GM06990 (cell line): ENCODE data around the gene GABBR1.
A peak's percentile ranks its signal among the peaks of the same experiment; 100 is the strongest.

Source experiments
- DNase-seq: peaks from one replicate; pipeline ENCODE4 v3.0.0-alpha.2; 2011; ENCODE audit not compliant: insufficient read length; ENCODE audit errors: extremely low read depth
- H3K27me3 ChIP-seq: replicated peaks from 2 replicates; pipeline ENCODE4 v1.6.0; 2011; ENCODE audit warnings: low read length; ENCODE audit not compliant: control insufficient read depth, insufficient read depth
- H3K36me3 ChIP-seq: 2 replicates; pipeline ENCODE4 v1.5.1; 2011; ENCODE audit warnings: low read length; ENCODE audit not compliant: control insufficient read depth, insufficient read depth
- H3K4me3 ChIP-seq: replicated peaks from 2 replicates; pipeline ENCODE4 v1.5.1; 2011; ENCODE audit warnings: low read depth, mild to moderate bottlenecking, control low read depth, low read length
- CTCF ChIP-seq: IDR thresholded peaks from 2 replicates; pipeline ENCODE4 v1.5.1; 2011; ENCODE audit warnings: low read length, control low read depth, mild to moderate bottlenecking, inconsistent platforms; ENCODE audit not compliant: insufficient read depth, poor library complexity, severe bottlenecking

GABBR1 gene

GRCh38 chr6:29596381-29596900, 36.5 kb downstream of the GABBR1 start:
- Histone ChIP-seq H3K4me3 (no peak overlapping the region), H3K36me3 (no peaks in the 10 kb centered on the region), H3K27me3 (no peaks in the 10 kb centered on the region)
- no peak for TF ChIP-seq CTCF
- DNase-seq, result no peak

- TF ChIP-seq CTCF, result no peak
- no peak overlapping the region for H3K4me3 ChIP-seq
Observed at GRCh38 chr6:29593199-29593855, 39.7 kb downstream of the GABBR1 start.

GRCh38 chr6:29591677-29592076, 41.3 kb downstream of the GABBR1 start:
- TF ChIP-seq CTCF, result no peak
- no peaks in the 10 kb centered on the region for H3K27me3 ChIP-seq
- no peak for DNase-seq
- H3K36me3 ChIP-seq, result no peaks in the 10 kb centered on the region
- H3K4me3 ChIP-seq, result no peak overlapping the region

More at GRCh38 chr6:29593199-29593855, 39.7 kb downstream of the GABBR1 start:
- no peak for DNase-seq
- Histone ChIP-seq H3K36me3 (no peaks in the 10 kb centered on the region), H3K27me3 (no peaks in the 10 kb centered on the region)

- no peak for DNase-seq
- no peak overlapping the region for H3K4me3 ChIP-seq
- no peaks in the 10 kb centered on the region for H3K27me3 ChIP-seq
- TF ChIP-seq CTCF, result no peak
- H3K36me3 ChIP-seq, result no peaks in the 10 kb centered on the region
Observed at GRCh38 chr6:29590218-29590808, 42.7 kb downstream of the GABBR1 start.

- H3K36me3 ChIP-seq, result no peaks in the 10 kb centered on the region
- peak; percentile 94 for TF ChIP-seq CTCF
- no peak overlapping the region for H3K4me3 ChIP-seq
- H3K27me3 ChIP-seq, result no peaks in the 10 kb centered on the region
- no peak for DNase-seq
Observed at GRCh38 chr6:29589423-29590048, 43.4 kb downstream of the GABBR1 start.
